K562 (cell line): ENCODE measurements around the gene MEX3A. TPM values are rescaled to one million over a fixed set of nuclear protein-coding genes. Genes with fewer than 3 reads are reported as not detected.

ENCODE experiments used
- ATAC-seq: fragments of 200-7000 bp; cut with Tn5 transposase; 3 replicates; pipeline ENCODE4 v1.9.1; 2020; ENCODE audit warnings: moderate library complexity
- BruUV-seq: library from RNA; stranded (reverse); fragments of 400-500 nt; replicated peaks from 2 replicates; lab custom pipeline; 2021; lab: Mats Ljungman, UMichigan
- CTCF ChIA-PET: fragments of 300-600 bp; formaldehyde crosslinking; extraction: SDS; loops from one replicate; lab custom pipeline; 2021; ENCODE audit warnings: low intra/inter-chr PET ratio; lab: Yijun Ruan, JAX
- POLR2A ChIA-PET: fragments of 300-600, 350-650 bp; sonication (Branson Sonifier 250); formaldehyde crosslinking; extraction: SDS; loops from one replicate; lab custom pipeline; 2021; ENCODE audit warnings: antibody characterized with exemption, inconsistent platforms; lab: Yijun Ruan, JAX
- DNase-seq, 4 experiments: peaks; one replicate each; pipeline versions ENCODE4 v3.0.0 to v3.0.0-alpha.2; 2011 to 2018; ENCODE audit warnings: low spot score in 3 of 4, mixed read lengths in 3 of 4; ENCODE audit errors: extremely low read depth in 1 of 4
- FAIRE-seq: peaks from 2 replicates; lab custom pipeline; 2011; peaks lifted over from hg19 to GRCh38; lab: Jason Lieb, UNC
- H2AFZ ChIP-seq: 2 replicates; pipeline ENCODE4 v1.6.0; 2011; ENCODE audit warnings: low read depth, low read length, control low read depth, inconsistent platforms
- H3K27ac ChIP-seq: fragments of 200-600 bp; 3 replicates; pipeline ENCODE4 v1.8.0; 2011; ENCODE audit warnings: low read depth, mild to moderate bottlenecking, control low read depth, inconsistent platforms, low read length, moderate library complexity, mixed read lengths; ENCODE audit errors: extremely low read depth
- H3K27me3 ChIP-seq, 2 experiments: fragments of 300-600 bp in 1 of 2; 2 replicates in 1 of 2; 3 replicates in 1 of 2; pipeline versions ENCODE4 v1.6.0 to v1.8.0; 2011; ENCODE audit warnings: inconsistent platforms in 2 of 2, low read length in 2 of 2, mild to moderate bottlenecking in 1 of 2, mixed read lengths in 1 of 2, moderate library complexity in 1 of 2; ENCODE audit not compliant: control insufficient read depth in 2 of 2, insufficient read depth in 2 of 2
- H3K36me3 ChIP-seq: fragments of 300-600 bp; 3 replicates; pipeline ENCODE4 v1.8.0; 2011; ENCODE audit warnings: mild to moderate bottlenecking, low read length, inconsistent platforms; ENCODE audit not compliant: control insufficient read depth, insufficient read depth
- H3K4me1 ChIP-seq, 2 experiments: fragments of 200-600 bp in 1 of 2; replicated peaks in 1 of 2; 2 replicates in 1 of 2; 3 replicates in 1 of 2; pipeline versions ENCODE4 v1.5.1 to v1.8.0; 2011; ENCODE audit warnings: inconsistent platforms in 2 of 2, low read length in 2 of 2, mild to moderate bottlenecking in 1 of 2, mixed read lengths in 1 of 2, moderate library complexity in 1 of 2; ENCODE audit not compliant: control insufficient read depth in 2 of 2, insufficient read depth in 2 of 2
- H3K4me2 ChIP-seq: 2 replicates; pipeline ENCODE4 v1.6.1; 2011; ENCODE audit warnings: low read length, control low read depth, inconsistent platforms, mixed read lengths; ENCODE audit not compliant: insufficient read depth
- H3K4me3 ChIP-seq: fragments of 200-600 bp; sonication (generic), shearing (Covaris generic); 2 replicates; pipeline ENCODE4 v1.5.1; 2016; ENCODE audit warnings: control low read depth, inconsistent platforms
- H3K79me2 ChIP-seq: fragments of 200-600 bp; 3 replicates; pipeline ENCODE4 v1.8.0; 2011; ENCODE audit warnings: low read length, inconsistent platforms; ENCODE audit not compliant: control insufficient read depth, insufficient read depth
- H3K9ac ChIP-seq, 2 experiments: 2 replicates each; pipeline versions ENCODE4 v1.6.0 to v1.6.1; 2011; ENCODE audit warnings: low read depth in 2 of 2, low read length in 2 of 2, control low read depth in 1 of 2, inconsistent platforms in 1 of 2, mild to moderate bottlenecking in 1 of 2, mixed read lengths in 1 of 2; ENCODE audit not compliant: insufficient read depth in 1 of 2
- H3K9me1 ChIP-seq: one replicate; pipeline ENCODE4 v1.6.0; 2011; ENCODE audit warnings: inconsistent platforms, mild to moderate bottlenecking, low read length, moderate library complexity; ENCODE audit not compliant: control insufficient read depth, insufficient read depth
- H3K9me3 ChIP-seq: replicated peaks from 2 replicates; pipeline ENCODE4 v1.5.1; 2011; ENCODE audit warnings: low read depth, low read length, inconsistent platforms; ENCODE audit not compliant: control insufficient read depth, insufficient read depth
- H4K20me1 ChIP-seq: replicated peaks from 2 replicates; pipeline ENCODE4 v1.6.1; 2011; ENCODE audit warnings: low read length, inconsistent platforms, mixed read lengths; ENCODE audit not compliant: control insufficient read depth, insufficient read depth
- ARID1B ChIP-seq: fragments of 450-650 bp; IDR thresholded peaks from 2 replicates; pipeline ENCODE4 v1.6.1; 2016; ENCODE audit warnings: antibody characterized with exemption, mild to moderate bottlenecking, inconsistent platforms
- BHLHE40 ChIP-seq: IDR thresholded peaks from 2 replicates; pipeline ENCODE4 v1.6.1; 2011; ENCODE audit warnings: low read length, improper control_type of control experiment
- CXXC5 ChIP-seq: fragments of 250-450 bp; sonication (Bioruptor Pico); IDR thresholded peaks from 2 replicates; pipeline ENCODE4 v1.8.0; 2022; ENCODE audit warnings: inconsistent platforms, mild to moderate bottlenecking, moderate library complexity
- HDAC6 ChIP-seq: IDR thresholded peaks from 2 replicates; pipeline ENCODE4 v1.6.1; 2012; ENCODE audit warnings: low read depth, mild to moderate bottlenecking, control low read depth, inconsistent platforms, low read length, moderate library complexity
- MEF2D ChIP-seq: conservative IDR thresholded peaks from 2 replicates; pipeline ENCODE4 v1.6.1; 2016; ENCODE audit warnings: low read depth, missing genetic modification characterization, missing compliant biosample characterization
- MEIS2 ChIP-seq: fragments of 450-650 bp; IDR thresholded peaks from 2 replicates; pipeline ENCODE4 v1.6.1; 2014; ENCODE audit warnings: mild to moderate bottlenecking; ENCODE audit not compliant: partially characterized antibody
- MNT ChIP-seq, 2 experiments: fragments of 450-650 bp; conservative IDR thresholded peaks; 2 replicates each; pipeline ENCODE4 v1.6.1; 2017; ENCODE audit warnings: mild to moderate bottlenecking in 2 of 2, moderate library complexity in 2 of 2
- NFIC ChIP-seq: fragments of 450-650 bp; IDR thresholded peaks from 2 replicates; pipeline ENCODE4 v1.6.1; 2017; ENCODE audit warnings: mild to moderate bottlenecking, inconsistent platforms
- PREB ChIP-seq: sonication (generic); formaldehyde crosslinking; IDR thresholded peaks from 2 replicates; pipeline ENCODE4 v1.8.1; 2023; ENCODE audit warnings: mild to moderate bottlenecking, missing genetic modification reagents
- RBFOX2 ChIP-seq: fragments of 200-400 bp; formaldehyde crosslinking; IDR thresholded peaks from 2 replicates; pipeline ENCODE4 v1.6.1; 2017; ENCODE audit warnings: low read depth, mild to moderate bottlenecking, low read length, moderate library complexity
- SUPT5H ChIP-seq: fragments of 450-650 bp; IDR thresholded peaks from 2 replicates; pipeline ENCODE4 v1.6.1; 2016
- ZNF584 ChIP-seq: fragments of 200-800 bp; sonication (Bioruptor generic); IDR thresholded peaks from 2 replicates; pipeline ENCODE4 v1.6.1; 2016; ENCODE audit warnings: low read depth, mild to moderate bottlenecking, missing genetic modification characterization, missing compliant biosample characterization
- WGBS: fragments of 100-300 bp; shearing (Covaris generic); methylation state at CpG from one replicate; pipeline ENCODE4 v1.1.6; 2016; ENCODE audit warnings: low coverage, mixed read lengths; ENCODE audit not compliant: insufficient coverage; ENCODE audit errors: missing lambda C conversion rate; 5-methylcytosine and 5-hydroxymethylcytosine counted together
- in situ Hi-C: fragments of 300-500 bp; cut with MboI; formaldehyde crosslinking; loops from 4 replicates; pipeline ENCODE4 v1.15.0; 2018; ENCODE audit warnings: inconsistent platforms, mixed read lengths
- intact Hi-C: fragments of 100-400 bp; cut with micrococcal nuclease; formaldehyde crosslinking; loops from 2 replicates; pipeline ENCODE4 v1.14.2; 2022
- polyA plus RNA-seq, 8 experiments: library from polyadenylated mRNA; depleted of rRNA in 4 of 8; stranded (reverse) in 5 of 8; unstranded in 3 of 8; fragments of >200 nt; fragmentation: Nextera tagmentation in 2 of 8; fragmentation: Illumina TruSeq in 1 of 8; extraction: Ambion mirVana in 2 of 8; extraction: Trizol in 1 of 8; gene quantifications; 2 replicates each; pipeline versions ENCODE4 v1.2.1 to v1.2.3, GENCODE V29; 2011 to 2014; ENCODE audit warnings: inconsistent platforms in 1 of 8, missing spikeins in 1 of 8
- total RNA-seq, 7 experiments: library from RNA; depleted of rRNA in 6 of 7; stranded (reverse); fragments of >200 nt in 6 of 7; fragmentation: Illumina TruSeq in 2 of 7; extraction: Trizol in 2 of 7; gene quantifications; 2 replicates each; pipeline versions ENCODE4 v1.2.1 to v1.2.3, GENCODE V29; 2011 to 2021; ENCODE audit warnings: low replicate concordance in 1 of 7
- TF ChIP-seq, protein P1 (sequence below): sonication (generic); formaldehyde crosslinking; IDR thresholded peaks from 2 replicates; pipeline ENCODE4 v1.5.0; 2020; ENCODE audit warnings: missing genetic modification reagents
- TF ChIP-seq, protein P2 (sequence below): fragments of 450-650 bp; IDR thresholded peaks from 2 replicates; pipeline ENCODE4 v1.6.1; 2016
- TF ChIP-seq, protein P3 (sequence below): sonication (generic); formaldehyde crosslinking; IDR thresholded peaks from 2 replicates; pipeline ENCODE4 v1.9.0; 2022; ENCODE audit warnings: mild to moderate bottlenecking, missing genetic modification reagents

Gene MEX3A
- total and polyA plus RNA-seq, 9 of the 15 experiments (the other 6 are each of a cell fraction or from before 2014, with no cell fraction given): 0.36 to 13.7 (median 5.2) TPM

- in situ Hi-C loops: no loop called here
- CTCF ChIA-PET: no interaction called here
- 33% methylated on average over 17 of the region's 17 CpGs for WGBS
- Histone ChIP-seq H3K9me3 (no peaks in the 10 kb centered on the region), H3K9me1 (peaks cover 10% of the 10 kb centered on the region), H3K4me1 (peaks cover 90 to 92% of the 10 kb centered on the region in 2 experiments), H3K36me3 (peaks cover 48% of the 10 kb centered on the region; the same call in 2 of the 3 replicates), H3K27ac (peak overlapping the region; percentile 71), H4K20me1 (peaks cover 45% of the 10 kb centered on the region), H3K79me2 (peaks cover 99% of the 10 kb centered on the region), H3K4me2 (peak overlapping the region; percentile 83), H3K4me3 (no peak overlapping the region), H3K9ac (peak overlapping the region; percentile 27 to 83; a peak in 3 of 4 replicates), H3K27me3 (no peaks in the 10 kb centered on the region), H2AFZ (no peak overlapping the region)
- FAIRE-seq (no peak), DNase-seq (peak in 1 of 4 experiments; percentile 68), ATAC-seq (peak; percentile 2; the same call in 2 of the 3 replicates)
- intact Hi-C loops: loop anchor here (10.0 kb wide), 1 partner anchor 190 kb away; the partner anchor contains the start of gene KHDC4
- no TSS peak for BruUV-seq
- POLR2A ChIA-PET: interaction anchor here (0.9 to 6.5 kb wide), 7 partner anchors 10 to 108 kb away, joined by 3 to 76 read pairs (median 17); partner anchors contain the start of genes LMNA and PMF1
- TF ChIP-seq RBFOX2 (no peak), ARID1B (peak; percentile 23; the same call in 1 of the 2 replicates), PREB (CRISPR knock-in tag) (no peak), BHLHE40 (peak; percentile 62; the same call in 1 of the 2 replicates), ZNF584 (0 out of 2 replicates have a peak, but pooled peaks have one; percentile 33), MEF2D (tag) (peak; percentile 13; the same call in 1 of the 2 replicates), HDAC6 (no peak), SUPT5H (0 out of 2 replicates have a peak, but pooled peaks have one; percentile 40), MNT (conservative IDR thresholded peaks at IDR 0.05) (peak in 1 of 2 experiments; percentile 52; a peak in 3 of 4 replicates), NFIC (0 out of 2 replicates have a peak, but pooled peaks have one; percentile 15), MEIS2 (no peak), CXXC5 (CRISPR knock-in tag) (0 out of 2 replicates have a peak, but pooled peaks have one; percentile 30)
- TF ChIP-seq, protein P1, sequence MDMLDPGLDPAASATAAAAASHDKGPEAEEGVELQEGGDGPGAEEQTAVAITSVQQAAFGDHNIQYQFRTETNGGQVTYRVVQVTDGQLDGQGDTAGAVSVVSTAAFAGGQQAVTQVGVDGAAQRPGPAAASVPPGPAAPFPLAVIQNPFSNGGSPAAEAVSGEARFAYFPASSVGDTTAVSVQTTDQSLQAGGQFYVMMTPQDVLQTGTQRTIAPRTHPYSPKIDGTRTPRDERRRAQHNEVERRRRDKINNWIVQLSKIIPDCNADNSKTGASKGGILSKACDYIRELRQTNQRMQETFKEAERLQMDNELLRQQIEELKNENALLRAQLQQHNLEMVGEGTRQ (CRISPR knock-in tag): peak; percentile 27; the same call in 1 of the 2 replicates
- TF ChIP-seq, protein P2, sequence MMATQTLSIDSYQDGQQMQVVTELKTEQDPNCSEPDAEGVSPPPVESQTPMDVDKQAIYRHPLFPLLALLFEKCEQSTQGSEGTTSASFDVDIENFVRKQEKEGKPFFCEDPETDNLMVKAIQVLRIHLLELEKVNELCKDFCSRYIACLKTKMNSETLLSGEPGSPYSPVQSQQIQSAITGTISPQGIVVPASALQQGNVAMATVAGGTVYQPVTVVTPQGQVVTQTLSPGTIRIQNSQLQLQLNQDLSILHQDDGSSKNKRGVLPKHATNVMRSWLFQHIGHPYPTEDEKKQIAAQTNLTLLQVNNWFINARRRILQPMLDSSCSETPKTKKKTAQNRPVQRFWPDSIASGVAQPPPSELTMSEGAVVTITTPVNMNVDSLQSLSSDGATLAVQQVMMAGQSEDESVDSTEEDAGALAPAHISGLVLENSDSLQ: peak; percentile 39
- TF ChIP-seq, protein P3, sequence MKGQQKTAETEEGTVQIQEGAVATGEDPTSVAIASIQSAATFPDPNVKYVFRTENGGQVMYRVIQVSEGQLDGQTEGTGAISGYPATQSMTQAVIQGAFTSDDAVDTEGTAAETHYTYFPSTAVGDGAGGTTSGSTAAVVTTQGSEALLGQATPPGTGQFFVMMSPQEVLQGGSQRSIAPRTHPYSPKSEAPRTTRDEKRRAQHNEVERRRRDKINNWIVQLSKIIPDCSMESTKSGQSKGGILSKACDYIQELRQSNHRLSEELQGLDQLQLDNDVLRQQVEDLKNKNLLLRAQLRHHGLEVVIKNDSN (CRISPR knock-in tag): peak; percentile 57
Observed at GRCh38 chr1:156124557-156125483, 42.6 kb upstream of the MEX3A start.
